SK-N-SH (cell line): Measurements from ENCODE around the gene MAGEA2B.
"Not testable (repeated sequence)": the region's sequence is repeated elsewhere in the genome, so short reads cannot be mapped to it uniquely, and the experiment has no call there.

ENCODE experiments used
- EZH2phosphoT487 ChIP-seq: fragments of 200-600 bp; sonication (generic); IDR thresholded peaks from 2 replicates; pipeline ENCODE4 v1.6.1; 2017; ENCODE audit warnings: low read depth, mixed run types, mild to moderate bottlenecking, antibody characterized with exemption, moderate library complexity, borderline replicate concordance
- POLR2AphosphoS5 ChIP-seq: IDR thresholded peaks from 2 replicates; pipeline ENCODE4 v1.6.1; 2012; ENCODE audit warnings: low read depth, low read length
- RXRA ChIP-seq: IDR thresholded peaks from 2 replicates; pipeline ENCODE4 v1.4.0; 2012; ENCODE audit warnings: low read depth, mild to moderate bottlenecking, borderline replicate concordance
- SIN3A ChIP-seq: IDR thresholded peaks from 2 replicates; pipeline ENCODE4 v1.6.1; 2012; ENCODE audit warnings: low read depth, mild to moderate bottlenecking, low read length, moderate library complexity, borderline replicate concordance
- SMC3 ChIP-seq: IDR thresholded peaks from 2 replicates; pipeline ENCODE4 v1.6.1; 2012; ENCODE audit warnings: low read depth, low read length, improper control_type of control experiment
- TAF1 ChIP-seq: IDR thresholded peaks from 2 replicates; pipeline ENCODE4 v1.6.1; 2012; ENCODE audit warnings: low read depth, mild to moderate bottlenecking, low read length, moderate library complexity, borderline replicate concordance
- YY1 ChIP-seq: IDR thresholded peaks from 2 replicates; pipeline ENCODE4 v1.4.0; 2012; ENCODE audit warnings: low read depth, mild to moderate bottlenecking
- TF ChIP-seq, protein P1 (sequence below): fragments of 200-600 bp; sonication (generic); IDR thresholded peaks from 2 replicates; pipeline ENCODE4 v1.6.1; 2017; ENCODE audit warnings: antibody characterized with exemption, mild to moderate bottlenecking, moderate library complexity
- TF ChIP-seq, protein P2 (sequence below): IDR thresholded peaks from 2 replicates; pipeline ENCODE4 v1.6.1; 2012; ENCODE audit warnings: mild to moderate bottlenecking, low read depth, low read length, moderate library complexity
- TF ChIP-seq, protein P3 (sequence below): IDR thresholded peaks from 2 replicates; pipeline ENCODE4 v1.4.0; 2012; ENCODE audit warnings: low read depth, borderline replicate concordance
- TF ChIP-seq, protein P4 (sequence below): IDR thresholded peaks from 2 replicates; pipeline ENCODE4 v1.4.0; 2012; ENCODE audit warnings: low read depth

DNA sequence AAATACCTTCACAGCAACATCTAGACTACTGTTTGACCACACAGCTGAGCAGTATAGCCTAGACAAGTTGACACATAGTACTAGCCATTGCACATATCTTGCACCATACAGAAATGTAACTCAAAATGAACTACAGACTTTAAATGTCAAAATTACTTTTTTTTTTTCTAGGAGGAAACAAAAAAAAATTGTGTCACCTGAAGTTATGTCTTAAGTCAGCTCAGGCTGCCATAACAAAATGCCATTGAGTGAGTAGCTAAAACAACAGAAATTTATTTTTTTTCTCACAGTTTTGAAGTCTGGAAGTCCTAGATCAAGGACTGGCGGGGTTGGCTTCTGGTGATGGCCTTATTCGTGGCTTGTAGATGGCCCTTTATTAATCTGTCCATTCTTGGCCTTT, 5.3 kb upstream of the MAGEA2B start, which contains the start of gene CSAG2:
- TF ChIP-seq TAF1, SIN3A, EZH2phosphoT487, YY1, POLR2AphosphoS5, RXRA, SMC3: not testable (repeated sequence)
- TF ChIP-seq, protein P1, sequence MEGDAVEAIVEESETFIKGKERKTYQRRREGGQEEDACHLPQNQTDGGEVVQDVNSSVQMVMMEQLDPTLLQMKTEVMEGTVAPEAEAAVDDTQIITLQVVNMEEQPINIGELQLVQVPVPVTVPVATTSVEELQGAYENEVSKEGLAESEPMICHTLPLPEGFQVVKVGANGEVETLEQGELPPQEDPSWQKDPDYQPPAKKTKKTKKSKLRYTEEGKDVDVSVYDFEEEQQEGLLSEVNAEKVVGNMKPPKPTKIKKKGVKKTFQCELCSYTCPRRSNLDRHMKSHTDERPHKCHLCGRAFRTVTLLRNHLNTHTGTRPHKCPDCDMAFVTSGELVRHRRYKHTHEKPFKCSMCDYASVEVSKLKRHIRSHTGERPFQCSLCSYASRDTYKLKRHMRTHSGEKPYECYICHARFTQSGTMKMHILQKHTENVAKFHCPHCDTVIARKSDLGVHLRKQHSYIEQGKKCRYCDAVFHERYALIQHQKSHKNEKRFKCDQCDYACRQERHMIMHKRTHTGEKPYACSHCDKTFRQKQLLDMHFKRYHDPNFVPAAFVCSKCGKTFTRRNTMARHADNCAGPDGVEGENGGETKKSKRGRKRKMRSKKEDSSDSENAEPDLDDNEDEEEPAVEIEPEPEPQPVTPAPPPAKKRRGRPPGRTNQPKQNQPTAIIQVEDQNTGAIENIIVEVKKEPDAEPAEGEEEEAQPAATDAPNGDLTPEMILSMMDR, result not testable (repeated sequence)
- TF ChIP-seq, protein P2, sequence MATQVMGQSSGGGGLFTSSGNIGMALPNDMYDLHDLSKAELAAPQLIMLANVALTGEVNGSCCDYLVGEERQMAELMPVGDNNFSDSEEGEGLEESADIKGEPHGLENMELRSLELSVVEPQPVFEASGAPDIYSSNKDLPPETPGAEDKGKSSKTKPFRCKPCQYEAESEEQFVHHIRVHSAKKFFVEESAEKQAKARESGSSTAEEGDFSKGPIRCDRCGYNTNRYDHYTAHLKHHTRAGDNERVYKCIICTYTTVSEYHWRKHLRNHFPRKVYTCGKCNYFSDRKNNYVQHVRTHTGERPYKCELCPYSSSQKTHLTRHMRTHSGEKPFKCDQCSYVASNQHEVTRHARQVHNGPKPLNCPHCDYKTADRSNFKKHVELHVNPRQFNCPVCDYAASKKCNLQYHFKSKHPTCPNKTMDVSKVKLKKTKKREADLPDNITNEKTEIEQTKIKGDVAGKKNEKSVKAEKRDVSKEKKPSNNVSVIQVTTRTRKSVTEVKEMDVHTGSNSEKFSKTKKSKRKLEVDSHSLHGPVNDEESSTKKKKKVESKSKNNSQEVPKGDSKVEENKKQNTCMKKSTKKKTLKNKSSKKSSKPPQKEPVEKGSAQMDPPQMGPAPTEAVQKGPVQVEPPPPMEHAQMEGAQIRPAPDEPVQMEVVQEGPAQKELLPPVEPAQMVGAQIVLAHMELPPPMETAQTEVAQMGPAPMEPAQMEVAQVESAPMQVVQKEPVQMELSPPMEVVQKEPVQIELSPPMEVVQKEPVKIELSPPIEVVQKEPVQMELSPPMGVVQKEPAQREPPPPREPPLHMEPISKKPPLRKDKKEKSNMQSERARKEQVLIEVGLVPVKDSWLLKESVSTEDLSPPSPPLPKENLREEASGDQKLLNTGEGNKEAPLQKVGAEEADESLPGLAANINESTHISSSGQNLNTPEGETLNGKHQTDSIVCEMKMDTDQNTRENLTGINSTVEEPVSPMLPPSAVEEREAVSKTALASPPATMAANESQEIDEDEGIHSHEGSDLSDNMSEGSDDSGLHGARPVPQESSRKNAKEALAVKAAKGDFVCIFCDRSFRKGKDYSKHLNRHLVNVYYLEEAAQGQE, result not testable (repeated sequence)
- TF ChIP-seq, protein P3, sequence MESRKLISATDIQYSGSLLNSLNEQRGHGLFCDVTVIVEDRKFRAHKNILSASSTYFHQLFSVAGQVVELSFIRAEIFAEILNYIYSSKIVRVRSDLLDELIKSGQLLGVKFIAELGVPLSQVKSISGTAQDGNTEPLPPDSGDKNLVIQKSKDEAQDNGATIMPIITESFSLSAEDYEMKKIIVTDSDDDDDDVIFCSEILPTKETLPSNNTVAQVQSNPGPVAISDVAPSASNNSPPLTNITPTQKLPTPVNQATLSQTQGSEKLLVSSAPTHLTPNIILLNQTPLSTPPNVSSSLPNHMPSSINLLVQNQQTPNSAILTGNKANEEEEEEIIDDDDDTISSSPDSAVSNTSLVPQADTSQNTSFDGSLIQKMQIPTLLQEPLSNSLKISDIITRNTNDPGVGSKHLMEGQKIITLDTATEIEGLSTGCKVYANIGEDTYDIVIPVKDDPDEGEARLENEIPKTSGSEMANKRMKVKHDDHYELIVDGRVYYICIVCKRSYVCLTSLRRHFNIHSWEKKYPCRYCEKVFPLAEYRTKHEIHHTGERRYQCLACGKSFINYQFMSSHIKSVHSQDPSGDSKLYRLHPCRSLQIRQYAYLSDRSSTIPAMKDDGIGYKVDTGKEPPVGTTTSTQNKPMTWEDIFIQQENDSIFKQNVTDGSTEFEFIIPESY, result not testable (repeated sequence)
- TF ChIP-seq, protein P4, sequence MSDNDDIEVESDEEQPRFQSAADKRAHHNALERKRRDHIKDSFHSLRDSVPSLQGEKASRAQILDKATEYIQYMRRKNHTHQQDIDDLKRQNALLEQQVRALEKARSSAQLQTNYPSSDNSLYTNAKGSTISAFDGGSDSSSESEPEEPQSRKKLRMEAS, result not testable (repeated sequence)
